NCI-H1436 treated with DMSO at 0.1 percent for 48 hours (cell line): ENCODE measurements around the gene TBX6.

ENCODE experiments used
- DNase-seq: peaks from one replicate; lab custom pipeline; 2025; lab: John Stamatoyannopoulos, UW

TBX6 gene

DNA sequence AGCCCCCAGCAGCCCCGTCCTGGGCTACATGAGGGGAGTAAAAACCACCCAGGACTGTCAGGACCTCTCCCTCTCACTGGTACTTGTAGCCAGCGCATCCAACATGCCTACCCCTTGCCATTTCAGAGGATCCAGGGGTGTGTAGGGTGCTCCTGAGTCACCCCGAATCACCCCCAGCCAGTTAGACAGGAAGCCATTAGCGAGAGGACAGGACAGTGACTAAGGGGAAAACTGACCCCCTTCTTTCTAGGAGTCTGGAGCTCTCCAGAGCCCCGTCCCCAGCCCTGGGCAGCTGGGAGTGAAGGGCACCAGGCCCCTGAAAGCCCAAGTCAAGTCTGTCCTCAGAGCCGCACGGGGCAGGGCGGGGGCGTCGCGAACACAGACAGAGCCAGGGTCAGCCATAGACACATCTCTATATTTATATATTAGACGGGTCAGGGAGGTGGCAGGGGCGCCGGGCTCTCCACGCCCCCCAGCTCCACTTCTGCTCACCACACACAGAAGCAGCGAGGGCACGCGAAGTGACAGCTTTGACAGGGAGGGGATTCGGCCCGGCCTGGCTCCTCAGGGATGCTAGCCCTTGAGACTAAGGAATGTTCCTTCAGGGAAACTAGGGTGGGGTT, 22.1 kb upstream of the TBX6 start:
- DNase-seq, result no peak

DNA sequence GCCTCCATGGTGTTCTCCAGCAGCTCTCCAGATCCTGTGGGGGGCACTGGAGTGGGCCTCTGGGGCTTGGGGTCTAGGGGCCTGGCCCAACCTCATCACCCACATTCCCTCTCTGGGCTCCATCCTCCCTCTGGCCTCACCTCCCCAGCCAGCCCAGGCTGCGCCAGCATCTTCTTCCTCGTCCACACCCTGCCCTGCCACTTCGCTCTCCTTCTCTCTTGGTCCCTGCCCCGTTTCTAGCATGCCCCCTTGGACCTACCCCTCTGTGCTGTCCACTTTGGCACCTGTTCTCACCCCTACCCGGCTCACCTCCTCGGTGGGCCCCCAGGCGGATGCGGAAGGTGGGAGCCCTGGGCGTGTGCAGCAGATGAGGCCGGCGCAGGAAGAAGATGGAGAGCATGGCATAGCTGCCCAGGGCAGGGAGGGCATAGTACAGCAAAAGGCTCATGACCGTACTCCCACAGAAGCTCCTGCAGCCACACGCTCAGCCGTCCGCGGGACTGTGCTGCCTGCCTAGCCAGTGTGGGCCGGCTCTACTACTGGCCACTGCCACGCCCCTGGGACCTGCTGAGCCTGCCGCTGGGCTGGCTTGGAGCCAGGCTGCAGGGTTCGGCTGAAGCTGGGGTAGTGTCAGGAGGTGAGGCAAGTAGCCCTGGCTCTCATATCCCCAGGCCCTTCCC, 21.4 kb upstream of the TBX6 start, which contains the start of gene GDPD3:
Gene GDPD3 (minus strand): TSS at position 507 of the 680 bp plus-strand sequence. CDS start 59 bp downstream, at position 448.
- no peak for DNase-seq

DNA sequence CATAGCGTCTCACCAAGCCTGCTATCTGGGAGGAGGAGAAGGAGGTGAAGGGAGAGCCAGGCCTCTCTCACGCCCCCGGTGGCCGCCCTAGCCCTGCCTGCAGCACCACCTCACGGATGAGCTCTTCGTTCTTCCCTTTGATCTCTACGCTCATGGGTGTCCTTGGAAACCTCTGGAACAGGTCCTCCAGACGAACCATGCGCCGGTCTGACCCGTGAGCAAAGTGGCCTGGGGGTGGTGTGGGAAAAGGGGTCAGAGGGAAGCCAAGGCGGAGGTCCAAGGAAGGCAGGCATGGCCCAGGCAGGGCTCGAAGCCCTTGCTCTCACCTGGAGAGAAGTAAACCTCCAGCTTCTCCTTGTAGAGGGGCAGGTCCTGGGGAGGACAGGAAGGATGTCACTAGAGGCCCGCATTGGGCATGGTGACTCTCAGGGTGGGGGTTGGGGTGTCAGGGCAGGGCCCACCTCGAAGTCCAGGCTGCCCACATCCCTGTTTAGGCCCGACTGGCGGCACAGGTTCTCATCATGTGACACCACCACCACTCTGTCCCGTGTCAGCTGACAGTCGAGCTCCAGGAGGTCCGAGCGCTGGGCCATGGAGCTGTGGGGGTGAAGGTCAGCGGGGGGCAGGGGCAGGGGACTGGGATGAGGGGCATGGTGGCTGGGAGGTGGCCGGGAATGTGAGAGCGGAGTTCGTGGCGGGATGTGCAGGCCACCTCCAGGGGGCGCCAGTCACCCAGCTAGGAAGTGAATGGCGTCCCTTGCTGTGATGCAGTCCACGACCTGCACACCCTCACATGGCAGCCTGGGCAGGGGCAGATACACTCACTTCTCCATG, 20.7 kb upstream of the TBX6 start:
- DNase-seq, result no peak

DNA sequence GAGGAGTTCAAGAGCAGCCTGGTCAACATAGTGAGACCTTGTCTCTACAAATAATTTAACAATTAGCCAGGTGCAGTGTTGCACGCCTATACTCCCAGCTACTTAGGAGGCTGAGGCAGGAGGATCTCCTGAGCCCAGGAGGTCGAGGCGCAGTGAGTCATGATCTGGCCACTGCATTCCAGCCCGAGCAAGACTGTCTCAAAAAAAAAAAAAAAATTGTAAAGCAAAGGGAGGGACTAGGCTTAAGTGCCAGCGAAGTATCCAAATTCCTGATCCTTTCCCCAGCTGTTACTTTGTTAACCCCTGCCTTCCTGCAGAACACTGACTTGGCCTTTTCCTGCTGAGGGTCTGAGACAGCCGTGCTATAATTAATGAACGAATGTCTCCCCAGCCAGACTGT, 18.9 kb upstream of the TBX6 start:
- DNase-seq, result no peak

DNA sequence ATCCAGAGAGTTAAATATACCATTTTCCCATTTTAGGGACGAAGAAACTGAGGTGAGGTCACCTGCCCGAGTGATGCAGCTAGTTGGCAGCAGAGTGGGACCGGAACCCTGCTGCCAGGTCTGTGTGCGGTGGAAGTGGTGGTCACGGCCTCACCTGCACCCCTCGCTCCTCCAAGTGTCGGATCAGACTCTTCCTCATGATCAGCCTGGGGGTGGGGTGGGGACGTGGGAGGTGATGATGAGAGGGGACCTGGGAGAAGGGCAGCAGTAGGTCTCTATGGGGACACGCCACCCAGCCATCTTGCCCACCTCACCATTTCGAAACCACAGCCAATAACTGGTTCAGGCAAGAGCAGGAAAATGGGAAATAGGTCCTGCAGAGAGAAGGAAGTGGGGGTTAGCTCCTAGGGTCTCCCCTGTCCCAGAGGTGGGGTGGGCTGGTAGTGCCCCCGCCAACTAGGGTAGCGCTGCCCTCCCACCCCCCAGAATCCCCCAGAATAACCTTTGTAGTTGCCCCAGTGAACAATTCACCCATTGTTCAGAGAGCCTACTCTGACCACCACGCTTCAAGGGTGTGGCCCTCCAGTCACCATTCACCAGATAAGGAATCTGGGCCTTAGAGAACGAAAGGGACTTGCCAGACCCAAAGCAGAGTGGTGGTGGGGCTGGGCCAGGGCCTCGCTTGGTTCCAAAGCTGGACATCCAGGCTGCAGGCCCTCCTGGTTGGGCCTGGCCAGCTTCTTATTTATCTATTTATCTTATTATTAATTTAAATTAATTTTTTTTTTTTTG, 16.5 kb upstream of the TBX6 start:
- no peak for DNase-seq

DNA sequence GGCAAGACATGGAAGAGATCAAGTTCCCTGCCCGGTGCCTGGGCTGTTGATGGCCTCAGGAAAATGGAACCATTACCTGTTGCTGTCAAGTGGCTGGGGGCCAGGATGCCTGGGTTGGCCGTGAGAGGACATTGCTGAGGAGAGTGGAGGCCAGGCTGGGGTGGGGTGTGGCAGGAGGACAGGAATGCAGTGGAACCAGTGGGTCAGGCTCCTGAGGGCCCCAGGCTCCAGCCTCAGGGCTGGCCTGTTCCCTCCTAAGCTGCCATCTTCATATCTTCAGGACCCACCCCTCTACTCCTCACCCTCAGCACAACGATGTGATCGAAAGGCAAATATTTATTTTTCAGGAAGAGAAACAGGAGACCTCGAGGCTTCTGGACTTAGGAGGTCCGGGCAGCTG, 12.8 kb upstream of the TBX6 start:
- no peak for DNase-seq

DNA sequence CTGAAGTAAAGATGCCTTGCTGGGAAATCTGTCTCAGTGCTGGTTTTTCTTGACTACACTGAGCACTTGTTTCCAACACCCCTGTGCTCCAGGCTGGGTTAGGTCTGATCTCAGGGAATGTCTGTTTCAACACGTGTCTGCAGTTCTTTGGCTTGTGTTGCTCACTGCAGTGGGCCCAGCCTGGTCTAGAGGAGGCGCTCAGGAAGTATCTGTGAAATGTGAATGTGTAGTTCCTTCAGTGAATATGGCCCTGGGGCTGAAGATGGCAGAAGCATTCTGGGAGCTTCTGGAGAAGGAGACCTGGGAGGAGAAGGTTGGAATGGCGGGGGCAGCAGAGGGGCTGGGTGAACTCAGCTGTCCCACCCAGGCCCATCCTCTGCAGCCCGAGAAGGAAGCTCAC, 12.4 kb upstream of the TBX6 start:
- no peak for DNase-seq

DNA sequence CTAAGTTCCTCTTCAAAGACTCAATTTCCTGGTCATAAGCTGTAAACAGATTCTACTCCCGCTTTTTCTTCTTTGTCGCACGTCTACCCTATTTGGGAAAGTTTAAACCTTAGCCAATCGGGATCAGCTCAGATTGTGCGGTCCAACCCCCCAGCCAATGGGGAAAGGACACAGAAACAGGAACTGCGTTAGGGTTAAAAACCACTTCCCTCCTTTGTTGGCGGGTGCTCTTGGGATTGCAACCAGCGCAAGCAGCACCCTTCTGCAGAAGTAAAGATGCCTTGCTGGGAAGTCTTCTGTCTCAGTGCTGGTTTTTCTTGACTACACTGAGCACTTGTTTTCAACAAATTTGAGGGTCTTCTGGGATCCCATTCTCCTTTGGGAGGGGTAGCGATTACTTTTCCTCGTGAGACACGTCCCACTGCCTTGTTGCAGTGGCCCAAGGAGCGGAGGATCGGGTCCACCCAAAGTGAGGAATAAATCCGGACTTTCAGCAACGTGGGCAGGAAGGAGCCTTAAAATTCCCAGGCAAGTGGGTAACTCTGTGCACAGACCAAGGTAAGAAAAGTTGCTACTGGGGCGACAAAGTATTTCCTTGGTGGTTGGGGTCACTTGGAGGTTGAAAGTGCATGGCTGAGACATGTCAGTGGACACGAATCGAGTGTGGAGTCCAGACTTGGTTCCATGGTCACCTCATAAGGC, 5.3 kb upstream of the TBX6 start:
- no peak for DNase-seq

DNA sequence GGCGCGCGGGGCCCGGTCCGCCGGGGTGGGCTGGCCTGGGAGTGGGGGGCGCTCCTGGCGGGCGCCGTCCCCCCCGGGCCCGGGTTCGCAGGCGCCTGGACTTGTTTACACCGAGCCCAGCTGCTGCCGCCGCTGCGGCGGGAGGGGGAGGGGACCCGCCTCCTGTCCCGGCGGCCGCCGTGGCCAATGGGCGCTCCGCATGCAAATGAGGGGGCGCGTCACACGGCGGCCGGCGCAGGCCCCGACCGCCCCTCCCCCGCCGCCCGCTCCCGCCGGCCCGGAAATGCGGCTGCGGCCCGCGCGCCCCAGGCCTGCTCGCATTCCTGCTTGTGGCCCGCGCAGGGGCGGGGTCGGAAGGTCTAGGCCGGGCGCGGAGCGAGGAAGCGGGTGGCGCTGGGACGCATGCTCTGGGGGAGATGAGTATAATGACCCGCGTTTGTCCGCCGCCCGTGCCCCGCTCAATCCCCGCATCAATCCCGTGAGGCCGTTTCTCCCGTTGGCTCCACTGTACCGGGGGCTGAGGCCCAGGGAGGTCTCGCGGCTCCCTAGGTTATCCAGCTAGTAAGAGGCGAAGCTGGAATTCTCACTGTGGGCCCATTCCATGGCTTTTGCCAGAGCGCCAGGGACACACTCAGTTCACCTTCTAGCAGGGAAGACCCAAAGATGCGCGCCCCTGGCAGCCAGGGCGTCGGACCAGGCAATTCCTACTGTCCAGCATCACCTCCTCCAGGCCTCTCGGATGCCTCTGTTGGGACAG, 4.6 kb upstream of the TBX6 start, which contains the start of gene YPEL3:
Gene YPEL3 (minus strand): TSS at position 109 of the 757 bp plus-strand sequence. CDS start 731 bp downstream, outside the sequence.
- DNase-seq, result no peak

DNA sequence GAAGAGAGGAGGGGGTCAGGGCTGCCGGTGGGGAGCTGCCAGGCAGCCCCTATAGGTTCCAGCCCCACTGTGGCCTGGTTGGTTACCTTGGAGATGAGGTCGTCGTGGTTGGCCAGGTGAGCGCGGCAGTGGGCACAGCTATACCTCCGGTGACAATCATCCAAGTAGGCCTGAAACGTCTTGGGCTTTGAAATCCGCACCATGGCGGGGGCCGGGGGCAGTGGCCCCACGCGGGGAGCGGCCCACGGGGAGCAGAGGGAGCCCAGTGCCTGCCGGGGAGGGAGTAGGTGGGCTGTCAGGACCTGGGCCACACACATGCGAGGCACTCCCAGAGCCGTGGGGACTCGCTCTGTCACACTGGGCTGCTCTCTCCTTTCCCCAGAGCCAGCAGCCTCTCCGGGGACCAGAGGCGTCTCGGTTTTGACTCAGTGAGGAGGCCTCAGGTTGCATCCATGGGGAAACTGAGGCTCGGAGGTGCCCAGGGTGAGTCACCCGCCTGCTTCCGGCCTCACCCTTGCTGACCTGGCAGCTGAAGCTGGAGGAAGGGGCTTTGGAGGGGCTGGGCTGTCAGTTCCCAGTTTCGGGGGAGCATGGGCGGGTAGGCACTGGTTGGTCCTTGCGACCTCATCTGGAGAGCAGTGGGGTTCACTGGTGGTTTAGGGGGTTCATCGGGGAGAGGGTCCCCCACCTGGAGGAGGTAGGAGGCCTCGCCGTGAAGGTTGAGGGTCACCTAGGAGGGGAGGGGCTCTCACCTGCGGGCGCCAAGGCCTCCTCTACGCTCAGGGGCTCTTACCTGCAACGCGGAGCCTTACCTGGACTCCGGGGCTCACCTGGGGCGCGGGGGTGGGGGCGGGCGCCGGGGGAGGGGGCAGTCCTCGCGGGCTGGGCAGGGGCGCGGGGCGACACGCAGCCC, 3.7 kb upstream of the TBX6 start:
- no peak for DNase-seq

DNA sequence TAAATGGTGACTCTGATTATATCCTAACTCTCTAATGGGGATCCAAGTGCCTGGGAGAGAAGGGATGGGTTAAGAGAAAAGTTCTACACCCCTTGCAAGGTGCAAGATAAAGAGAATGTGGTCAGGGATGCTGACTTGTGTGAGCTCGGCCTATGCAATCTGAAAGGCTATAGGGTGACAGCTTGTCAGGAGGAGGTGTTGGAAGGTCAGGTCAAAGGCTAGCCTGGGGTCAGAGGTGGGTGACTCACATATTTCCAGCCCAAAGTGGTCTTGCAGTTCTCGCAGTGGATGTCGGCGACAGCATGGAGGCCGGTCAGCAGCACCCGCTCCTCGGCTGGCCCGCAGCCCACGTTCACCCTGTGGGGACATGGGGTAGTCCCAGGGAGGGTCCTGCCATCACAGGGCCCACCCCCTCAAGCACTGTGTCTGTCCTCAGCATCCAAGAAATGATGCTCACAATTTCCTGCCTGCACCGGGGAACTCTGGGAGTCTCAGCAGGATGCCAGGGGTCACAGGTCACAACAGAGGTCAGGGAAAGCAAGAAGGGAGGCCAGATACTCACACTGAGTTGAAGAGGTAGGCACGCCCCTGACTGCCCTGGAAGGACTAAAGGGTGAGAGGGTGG, 2.9 kb upstream of the TBX6 start:
- DNase-seq, result no peak

DNA sequence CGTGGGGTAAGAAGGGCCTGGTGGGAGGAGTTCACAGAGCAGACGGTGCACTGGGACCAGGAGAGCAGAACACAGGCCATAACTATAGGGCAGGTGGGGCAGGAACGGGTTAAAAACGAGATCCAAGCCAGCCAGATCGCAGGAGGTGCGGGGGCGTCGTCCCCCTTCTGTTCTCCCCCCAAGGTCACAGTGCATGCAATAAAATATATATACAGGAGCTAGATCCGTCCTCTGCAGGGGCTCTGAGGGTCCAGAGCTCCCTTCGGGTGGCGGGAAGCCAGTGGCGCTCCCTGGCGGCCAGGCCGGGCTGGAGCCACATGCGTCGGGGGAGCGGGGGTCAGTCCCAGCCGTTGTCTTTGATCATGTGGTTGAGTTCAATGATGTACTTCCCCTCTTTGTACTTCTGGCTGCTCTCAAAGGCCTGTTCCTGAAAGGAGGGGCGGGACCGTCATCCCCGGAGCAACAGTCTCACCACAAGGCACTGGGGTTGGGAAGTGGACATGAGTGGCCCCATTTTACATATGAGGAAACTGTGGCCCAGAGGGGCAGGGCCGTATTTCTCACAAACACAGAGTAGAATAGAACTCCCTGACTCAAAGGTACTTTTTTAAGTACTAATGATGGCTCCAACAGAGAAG, 768 bp upstream of the TBX6 start:
- peak; percentile 83 for DNase-seq

DNA sequence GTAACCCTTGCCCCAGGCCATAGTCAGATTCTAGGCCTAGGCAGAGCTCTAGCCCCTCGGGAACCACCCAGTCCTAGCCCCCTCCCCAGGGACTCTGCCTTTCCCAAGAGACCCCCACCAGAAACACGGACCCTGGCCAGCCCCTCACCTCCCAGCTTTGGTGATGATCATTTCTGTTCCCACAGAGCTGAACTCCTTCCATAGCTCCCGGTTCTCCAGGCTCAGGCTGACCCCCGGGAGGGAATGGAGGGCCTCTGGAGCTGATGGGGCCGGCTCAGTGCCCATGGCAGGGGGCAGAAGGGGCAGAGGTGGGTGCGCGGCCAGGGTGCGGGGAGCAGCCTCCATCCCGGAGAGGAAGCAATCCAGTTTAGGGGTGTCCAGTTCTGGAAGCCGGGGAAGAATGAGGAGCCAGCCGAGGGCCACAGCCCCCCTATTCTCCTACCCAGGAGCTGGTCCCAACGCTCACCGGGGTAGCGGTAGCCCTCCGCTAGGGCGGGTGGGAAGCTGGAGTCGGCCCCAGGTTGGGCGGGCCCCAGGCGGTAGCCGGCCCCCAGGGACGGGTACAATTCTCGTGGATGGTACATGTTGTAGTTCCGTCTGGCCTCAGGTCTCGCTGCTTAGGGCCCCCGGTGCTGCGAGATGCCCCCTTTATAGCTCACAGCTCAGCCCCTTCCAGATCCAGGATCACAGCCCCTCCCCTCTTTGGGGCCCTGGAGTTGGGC, 953 bp downstream of the TBX6 start:
- DNase-seq, result no peak

DNA sequence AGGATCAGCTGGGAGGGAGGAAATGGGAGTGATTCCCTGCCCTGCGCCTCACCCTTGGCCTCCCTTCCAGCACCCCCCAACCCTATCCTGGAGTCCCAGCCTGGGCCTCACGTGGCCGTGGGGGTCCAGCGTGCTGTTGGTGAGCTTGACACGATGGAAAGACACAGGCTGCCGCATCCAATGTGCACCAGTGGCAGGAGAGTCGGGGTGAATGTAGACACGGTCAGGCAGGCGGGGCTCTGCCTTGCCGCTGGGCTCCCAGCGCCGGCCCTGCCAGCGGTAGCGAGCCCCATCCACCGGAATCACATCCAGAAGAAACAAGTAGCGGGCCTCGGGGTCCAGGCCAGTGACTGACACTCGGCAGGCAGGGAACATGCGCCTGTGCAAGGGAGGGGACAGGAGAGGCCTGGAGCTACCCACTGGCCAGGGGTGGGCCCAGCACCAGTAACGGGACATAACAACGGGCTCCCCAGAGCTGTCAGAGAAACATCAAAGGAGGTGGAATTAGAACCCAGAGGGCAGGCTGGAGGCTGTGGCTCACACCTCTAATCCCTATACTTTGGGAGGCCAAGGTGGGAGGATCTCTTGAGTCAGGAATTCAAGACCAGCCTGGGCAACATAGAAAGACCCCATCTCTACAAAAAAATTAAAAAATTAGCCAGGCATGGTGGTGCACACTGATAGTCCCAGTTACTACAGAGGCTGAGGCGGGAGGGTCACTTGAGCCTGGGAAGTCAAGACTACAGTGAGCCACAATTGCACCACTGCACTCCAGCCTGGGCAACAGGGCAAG, 2.7 kb downstream of the TBX6 start:
- DNase-seq, result no peak

DNA sequence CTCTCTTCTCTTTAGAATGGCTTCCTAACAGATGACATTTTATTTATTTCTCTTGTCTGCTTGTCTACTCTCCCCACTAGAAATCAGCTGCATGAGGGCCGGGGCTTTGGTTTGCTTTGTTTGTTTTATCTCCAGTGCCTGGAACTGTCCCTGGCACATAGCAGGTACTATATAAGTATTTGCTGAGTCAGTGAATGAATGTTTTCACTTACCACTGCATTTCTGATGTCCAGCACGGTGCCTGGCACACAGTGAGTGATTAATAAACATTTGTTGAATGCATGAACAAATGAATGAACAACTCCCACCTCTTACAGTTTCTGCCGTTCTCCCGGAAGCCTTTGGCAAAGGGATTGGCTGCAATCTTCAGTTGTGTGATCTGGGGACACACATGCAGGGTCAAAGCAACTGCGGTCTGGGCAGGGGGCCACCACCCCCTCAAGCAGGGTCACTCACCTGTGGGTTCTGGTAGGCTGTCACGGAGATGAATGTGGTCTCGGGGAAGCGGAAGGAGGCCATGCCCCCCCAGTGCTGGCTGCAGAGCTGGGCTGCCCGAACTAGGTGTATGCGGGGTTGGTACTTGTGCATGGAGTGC, 3.4 kb downstream of the TBX6 start:
- no peak for DNase-seq

DNA sequence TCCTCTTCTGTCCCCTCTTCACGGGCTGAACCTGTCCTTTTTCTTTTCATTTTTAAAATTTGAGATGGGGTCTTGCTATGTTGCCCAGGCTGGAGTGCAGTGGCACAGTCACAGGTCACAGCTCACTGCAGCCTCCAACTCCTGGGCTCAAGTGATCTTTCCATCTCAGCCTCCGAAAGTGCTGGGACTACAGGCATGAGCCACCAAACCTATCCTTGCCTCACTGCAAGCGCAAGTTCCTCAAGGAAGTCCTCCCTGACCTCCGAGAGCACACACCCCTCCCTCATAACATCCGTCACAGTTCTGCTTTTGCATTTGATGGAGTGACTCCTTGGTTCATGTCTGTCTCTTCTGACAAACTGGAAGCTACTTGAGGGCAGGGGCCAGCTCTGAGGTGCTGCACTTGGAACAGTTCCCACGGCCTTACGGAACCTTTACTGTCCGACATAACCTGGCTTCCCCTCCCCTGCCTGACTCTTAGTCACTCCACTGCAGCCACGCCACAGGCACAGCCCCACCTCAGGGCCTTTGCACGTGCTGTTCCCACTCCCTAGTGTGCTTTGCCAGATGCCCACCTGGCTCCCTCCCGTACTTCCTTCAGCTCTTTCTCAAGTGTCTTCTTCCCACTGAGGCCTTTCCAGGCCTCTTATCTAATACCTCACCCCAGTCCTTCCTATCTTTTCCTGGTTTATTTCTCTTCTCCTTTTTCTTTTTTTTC, 4.4 kb downstream of the TBX6 start:
- no peak for DNase-seq
